Activated T-cell treated with anti-CD3 and anti-CD28 coated beads for 48 hours (primary cell): Measurements from ENCODE around the gene TRIP13.

Experiments used
- DNase-seq: peaks from one replicate; pipeline ENCODE4 v3.0.0-alpha.2; 2020; ENCODE audit warnings: low read depth

Gene TRIP13

GRCh38 chr5:955886-956761, 63.4 kb downstream of the TRIP13 start:
- DNase-seq: no peak

DNA sequence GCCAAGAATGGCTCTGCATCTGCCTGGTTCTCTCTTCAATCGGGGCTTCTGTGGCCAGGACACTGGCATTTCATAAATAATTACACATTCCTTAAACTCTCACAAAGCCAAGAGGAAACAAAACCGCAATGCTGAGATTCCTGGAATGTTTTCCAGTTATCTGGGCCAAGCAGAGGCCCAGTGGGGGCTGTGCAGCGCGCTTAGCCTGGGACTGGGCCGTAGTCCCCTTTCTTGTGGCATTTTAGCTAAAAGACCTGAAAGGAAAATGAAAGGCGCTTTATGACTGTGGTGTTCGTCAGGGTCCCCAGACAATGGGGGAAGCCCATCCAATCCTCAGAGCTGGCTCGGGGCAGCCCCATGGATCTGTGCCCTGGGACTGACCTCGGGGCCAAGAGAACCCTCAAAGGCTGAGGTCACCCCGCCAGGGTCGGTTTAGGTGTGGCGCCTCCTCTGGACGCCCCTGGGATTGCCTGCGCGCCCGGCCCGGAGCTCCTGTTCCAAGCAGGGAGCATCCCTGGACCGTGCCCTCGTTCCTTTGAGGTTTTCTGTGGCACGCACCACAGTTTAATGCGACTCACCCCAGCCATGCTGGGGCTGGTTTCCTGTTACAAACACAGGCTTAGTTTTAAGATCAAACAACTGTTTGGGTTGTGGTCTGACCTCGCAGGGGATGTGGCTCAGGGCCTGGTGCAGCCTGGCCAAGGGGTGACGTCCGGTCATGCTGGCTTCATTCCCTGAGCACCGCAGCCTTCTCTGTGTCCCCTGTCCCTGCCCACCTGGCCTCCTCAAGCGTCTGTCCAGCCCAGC, 64.5 kb downstream of the TRIP13 start:
- DNase-seq: peak; percentile 52

- DNase-seq: no peak
These were observed 65.2 kb downstream of the TRIP13 start for GRCh38 chr5:957748-958485.

- no peak for DNase-seq
These were observed 66.3 kb downstream of the TRIP13 start for GRCh38 chr5:958701-959571.

- DNase-seq: no peak
These were observed 67.2 kb downstream of the TRIP13 start for GRCh38 chr5:959581-960531.

- no peak for DNase-seq
These were observed 67.9 kb downstream of the TRIP13 start for GRCh38 chr5:960551-960950.

- no peak for DNase-seq
These were observed 68.5 kb downstream of the TRIP13 start for GRCh38 chr5:961002-961710.

GRCh38 chr5:961711-962240, 69.1 kb downstream of the TRIP13 start:
- DNase-seq: no peak

DNA sequence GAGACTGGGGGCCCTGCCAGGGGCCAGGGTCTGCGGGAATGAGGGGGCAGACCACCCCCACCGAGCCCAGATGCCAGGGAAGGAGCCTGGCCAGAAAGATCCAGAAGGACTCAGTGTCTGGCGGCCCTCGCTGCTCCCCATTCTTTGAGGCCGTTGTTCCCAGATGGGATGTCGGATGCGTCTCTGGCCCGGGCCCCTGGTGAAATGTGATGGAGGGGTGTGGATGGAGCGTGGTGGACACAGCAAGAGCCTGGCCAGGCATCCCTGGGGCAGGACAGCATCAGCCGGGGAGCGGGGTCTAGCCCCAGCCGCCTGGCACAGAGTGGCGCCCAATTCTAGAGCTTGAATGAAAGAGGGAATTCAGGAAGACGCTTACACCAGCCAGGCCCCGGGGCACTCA, 69.7 kb downstream of the TRIP13 start:
- no peak for DNase-seq

DNA sequence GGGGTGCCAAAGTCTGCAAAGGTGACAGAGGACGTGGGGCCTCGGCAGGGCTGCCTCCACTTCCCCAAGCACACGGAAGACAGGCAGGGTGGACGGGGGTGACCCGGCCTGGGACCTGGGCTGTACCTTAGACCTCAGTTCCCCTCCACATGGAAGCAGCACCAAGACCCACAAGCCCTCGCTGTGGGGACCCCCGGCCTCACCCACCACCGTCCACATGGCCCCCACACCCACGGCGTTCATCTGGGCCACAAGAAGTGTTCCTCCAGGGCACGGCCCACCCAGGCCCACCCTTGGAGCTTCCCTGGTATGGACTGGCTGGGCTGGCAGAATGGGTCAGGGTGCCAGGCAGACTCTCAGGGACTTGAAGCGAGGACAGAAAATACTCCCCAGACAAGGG, 70.1 kb downstream of the TRIP13 start:
- DNase-seq: no peak

DNA sequence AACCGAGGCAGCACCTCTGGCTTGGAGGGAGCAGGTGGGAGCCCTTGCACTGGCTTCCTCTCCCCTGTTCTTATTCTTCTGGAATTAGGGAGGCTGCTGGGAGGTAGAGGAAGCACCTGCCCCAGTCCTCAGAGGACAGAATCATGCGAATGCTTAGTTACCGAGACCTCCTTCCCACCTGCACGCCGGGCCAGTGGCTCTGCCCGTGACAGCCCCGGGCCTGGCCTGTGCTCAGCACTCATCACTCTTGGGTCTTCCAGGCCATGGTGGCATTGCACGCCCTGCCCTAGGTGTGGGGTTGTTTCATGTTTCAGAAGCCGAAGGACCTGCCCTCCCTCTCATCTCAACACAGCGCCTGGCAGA, 70.6 kb downstream of the TRIP13 start:
- DNase-seq: no peak

DNA sequence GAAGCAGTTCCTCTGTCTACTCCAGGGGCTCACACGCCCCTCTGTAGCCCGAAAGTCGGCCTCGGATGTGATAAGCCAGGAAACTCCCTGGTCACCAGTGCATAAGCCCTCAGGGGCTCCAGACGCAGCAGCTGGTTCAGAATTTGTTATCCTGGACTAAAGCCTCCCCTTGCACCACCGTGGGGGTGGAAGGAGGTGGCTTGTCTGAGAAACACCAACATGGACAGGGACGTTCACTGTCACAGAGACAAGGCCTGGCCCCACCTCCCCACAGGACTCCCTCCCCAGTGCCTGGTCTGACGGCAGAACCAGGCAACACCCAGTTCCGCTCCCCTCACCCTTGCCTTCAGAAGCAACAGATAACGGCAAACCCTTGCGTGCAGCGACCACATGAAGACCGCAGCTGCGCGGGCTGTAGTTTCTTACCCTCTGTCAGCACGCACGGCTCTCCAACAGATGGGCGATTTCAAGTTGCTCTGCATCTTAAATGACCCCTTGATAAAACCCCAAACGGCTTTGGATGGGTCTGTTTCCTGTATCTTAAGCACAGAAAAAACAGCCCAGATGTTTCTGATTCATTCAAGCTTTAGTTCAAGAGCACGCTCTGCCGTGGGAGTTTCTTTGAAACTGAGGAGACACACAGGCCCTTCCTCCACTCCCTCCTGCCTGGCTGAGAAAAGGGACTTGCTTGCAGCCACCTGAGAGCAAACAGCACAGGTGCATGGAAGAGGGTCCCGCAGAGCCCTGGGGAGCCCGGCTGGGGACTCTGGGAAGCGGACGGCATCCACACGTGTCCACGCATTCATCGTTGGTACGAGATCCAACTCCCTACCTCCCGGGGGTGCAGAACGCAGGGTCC, 71.2 kb downstream of the TRIP13 start:
- DNase-seq: peak; percentile 42

- DNase-seq: no peak
These were observed 72.1 kb downstream of the TRIP13 start for GRCh38 chr5:964821-965220.

DNA sequence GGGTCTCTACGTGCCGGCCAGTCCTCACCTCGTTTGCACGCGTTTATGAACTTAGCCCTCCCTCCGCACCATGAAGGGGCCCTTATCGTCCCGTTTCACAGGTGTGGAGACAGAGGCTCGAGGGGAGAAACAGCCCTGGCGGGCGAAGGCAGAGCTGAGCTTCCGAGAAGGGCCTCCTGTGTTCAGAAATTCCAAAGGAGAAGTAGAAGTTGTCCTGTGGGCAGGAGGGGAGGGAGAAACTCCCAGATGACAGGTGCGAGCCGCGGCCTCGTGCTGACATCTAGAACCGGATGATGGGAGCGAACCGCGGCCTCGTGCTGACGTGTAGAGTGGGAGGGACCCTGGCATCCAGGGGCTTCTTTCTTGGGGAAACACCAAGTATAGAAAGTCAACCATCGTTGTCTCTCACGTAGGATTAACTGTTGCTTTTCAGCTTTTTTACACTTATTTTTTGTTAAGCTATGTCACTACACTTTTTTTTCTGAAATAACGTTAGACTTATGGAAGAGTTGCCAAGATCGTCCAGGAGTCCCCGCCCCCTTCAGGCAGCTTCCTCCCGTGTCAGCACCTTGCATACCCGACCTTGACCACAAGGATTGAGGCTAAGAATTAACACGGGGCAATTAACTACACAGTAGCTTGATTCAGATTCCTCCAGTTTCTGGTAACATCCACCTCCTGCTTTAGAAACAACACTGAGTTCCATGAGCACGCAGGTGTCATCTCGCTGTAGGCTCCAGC, 73.1 kb downstream of the TRIP13 start:
- DNase-seq: no peak

DNA sequence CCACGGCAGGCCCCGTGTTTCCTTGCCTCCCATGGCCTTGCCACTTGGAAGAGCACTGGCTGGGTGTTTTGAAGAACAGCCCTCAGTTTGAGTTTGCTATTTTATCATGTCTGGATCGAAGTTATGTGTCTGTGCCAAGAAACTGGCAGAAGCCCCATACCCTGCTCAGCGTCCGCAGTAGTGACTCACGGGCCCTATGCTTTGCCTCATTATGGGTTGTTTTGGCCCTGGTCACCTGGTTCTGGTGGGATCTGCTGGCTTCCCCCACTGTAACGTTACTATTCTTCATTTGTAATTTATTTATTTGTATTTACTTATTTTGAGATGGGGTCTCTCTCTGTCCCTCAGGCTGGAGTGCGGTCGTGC, 73.6 kb downstream of the TRIP13 start:
- DNase-seq: no peak

- DNase-seq: no peak
These were observed 74.3 kb downstream of the TRIP13 start for GRCh38 chr5:966941-967340.
